Measurements from ENCODE around the gene APOBEC3A. TPM values are rescaled to one million over a fixed set of nuclear protein-coding genes. Genes with fewer than 3 reads are reported as not detected.

The APOBEC3A gene
- total and polyA plus RNA-seq, 2 of the 4 experiments (the other 2 are of a cell fraction): not detected

- dilution Hi-C loops (cut with HindIII; ENCODE audit: low sequenced_read_pairs, unreplicated experiment): no loop called here
- TF ChIP-seq CTCF (conservative IDR thresholded peaks at IDR 0.05; ENCODE audit: low read depth, low read length): no peak
- TF ChIP-seq MXI1 (IDR thresholded peaks at IDR 0.05; ENCODE audit: borderline replicate concordance, low read depth, low read length): no peak
- TF ChIP-seq FOS (IDR thresholded peaks at IDR 0.05; ENCODE audit: low read depth, low read length): no peak
- no peak for TF ChIP-seq SMC3 (IDR thresholded peaks at IDR 0.05; ENCODE audit: low read depth, low read length)
- no peak for TF ChIP-seq CHD1 (IDR thresholded peaks at IDR 0.05; ENCODE audit: low read depth, low read length)
- TF ChIP-seq USF2 (IDR thresholded peaks at IDR 0.05; ENCODE audit: low read depth, low read length): no peak
- TF ChIP-seq CEBPB (IDR thresholded peaks at IDR 0.05; ENCODE audit: low read depth, low read length): no peak
- no peak for TF ChIP-seq POLR2A (IDR thresholded peaks at IDR 0.05; ENCODE audit: low read depth, low read length)
- no peak for TF ChIP-seq MAZ (IDR thresholded peaks at IDR 0.05; ENCODE audit: borderline replicate concordance, low read depth, low read length)
- TF ChIP-seq NFE2L2 (IDR thresholded peaks at IDR 0.05; ENCODE audit: low read depth, low read length): no peak
- TF ChIP-seq RAD21 (IDR thresholded peaks at IDR 0.05; ENCODE audit: low read length): no peak
- TF ChIP-seq ELK1 (IDR thresholded peaks at IDR 0.05; ENCODE audit: borderline replicate concordance, low read depth, low read length): no peak
- TF ChIP-seq BHLHE40 (IDR thresholded peaks at IDR 0.05; ENCODE audit: low read depth, low read length): no peak
- TF ChIP-seq RFX5 (IDR thresholded peaks at IDR 0.05; ENCODE audit: low read depth, low read length): no peak
- no peak for TF ChIP-seq MAFK (IDR thresholded peaks at IDR 0.05; ENCODE audit: low read depth, low read length)
- TF ChIP-seq RCOR1 (IDR thresholded peaks at IDR 0.05; ENCODE audit: insufficient replicate concordance, low read length): no peak
- no peak overlapping the region for H3K18ac ChIP-seq (ENCODE audit: low read depth, low read length)
- no peak overlapping the region for H3K4ac ChIP-seq (ENCODE audit: low read depth, low read length)
- H2BK15ac ChIP-seq (ENCODE audit: low read depth, low read length): no peak overlapping the region
- no peak overlapping the region for H2AFZ ChIP-seq (replicated peaks; ENCODE audit: low read length, poor library complexity)
- ChIA-PET POLR2A (ENCODE audit: unreplicated experiment) (no interaction called here), CTCF (interaction anchor here (1.2 kb wide), 1 partner anchor 127 kb away, joined by 5 read pairs; no protein-coding TSS in a partner anchor)
- WGBS, 2 experiments (ENCODE audit: extremely low coverage in 2 of 2, insufficient read length in 1 of 2): no CpG with 5 or more reads among the region's 3 CpGs
- no peak overlapping the region for H2AK5ac ChIP-seq (ENCODE audit: low read depth, low read length)
- H3K14ac ChIP-seq (replicated peaks; ENCODE audit: low read depth, low read length): no peak overlapping the region
- H3K23ac ChIP-seq (ENCODE audit: low read depth, low read length): no peak overlapping the region
- H3K79me1 ChIP-seq (ENCODE audit: low read depth in 1 of 2, low read length in 2 of 2): no peaks in the 10 kb centered on the region
- no peak for DNase-seq
- H2BK120ac ChIP-seq (ENCODE audit: low read depth, low read length): no peak overlapping the region
- H3K27ac ChIP-seq (ENCODE audit: insufficient read depth, low read length): no peak overlapping the region
- no peak overlapping the region for H4K5ac ChIP-seq (ENCODE audit: low read depth, low read length)
- no peak overlapping the region for H2BK20ac ChIP-seq (ENCODE audit: low read depth, low read length)
- H3K9ac ChIP-seq (ENCODE audit: low read depth, low read length): no peak overlapping the region
- H4K91ac ChIP-seq (ENCODE audit: insufficient read depth, low read depth, low read length): no peak overlapping the region
- no peaks in the 10 kb centered on the region for H3K4me1 ChIP-seq (ENCODE audit: control insufficient read depth, insufficient read depth, low read length)
- H3K27me3 ChIP-seq (ENCODE audit: control insufficient read depth, insufficient read depth, low read length): peaks cover 10% of the 10 kb centered on the region
- intact Hi-C loops (cut with micrococcal nuclease): no loop called here
- no peaks in the 10 kb centered on the region for H3K36me3 ChIP-seq (ENCODE audit: control insufficient read depth, insufficient read depth, low read length)
- no peak overlapping the region for H2AK9ac ChIP-seq (replicated peaks; ENCODE audit: low read depth, low read length, poor library complexity)
- BruUV-seq (replicated peaks): no TSS peak
- H2BK5ac ChIP-seq (ENCODE audit: low read depth, low read length, poor library complexity, severe bottlenecking): no peak overlapping the region
- H3K9me1 ChIP-seq (ENCODE audit: insufficient read depth, low read length): no peaks in the 10 kb centered on the region
- in situ Hi-C loops (cut with MboI; ENCODE audit: low sequenced_read_pairs): no loop called here
- ATAC-seq (ENCODE audit: low read depth): no peak
- no peaks in the 10 kb centered on the region for H4K20me1 ChIP-seq (ENCODE audit: insufficient read depth, low read length)
- H4K8ac ChIP-seq (ENCODE audit: low read depth in 2 of 2, low read length in 2 of 2): no peak overlapping the region
- no peak overlapping the region for H3K4me3 ChIP-seq (ENCODE audit: insufficient read depth, low read depth, low read length)
- H3K4me2 ChIP-seq (ENCODE audit: low read depth, low read length): no peak overlapping the region
- peaks cover 2% of the 10 kb centered on the region; the same call in 1 of the 2 replicates for H3K9me3 ChIP-seq (ENCODE audit: control insufficient read depth, insufficient read depth, low read length)
- H3K56ac ChIP-seq (ENCODE audit: extremely low read depth, insufficient read depth, low read length): no peak overlapping the region
These were observed 40.1 kb downstream of the APOBEC3A start for GRCh38 chr22:38997518-38997917.
